GM10847 (cell line): ENCODE results near the gene PLEKHG4B.

ENCODE experiments used
- POLR2A ChIP-seq: IDR thresholded peaks from 2 replicates; pipeline ENCODE4 v1.6.1; 2011; ENCODE audit not compliant: insufficient read length; ENCODE audit errors: extremely low read depth

PLEKHG4B gene

GRCh38 chr5:181160-181559 is 89.2 kb downstream of the PLEKHG4B start:
- TF ChIP-seq POLR2A, result no peak

- no peak for TF ChIP-seq POLR2A
Observed at GRCh38 chr5:181566-181965, 89.6 kb downstream of the PLEKHG4B start.

- no peak for TF ChIP-seq POLR2A
Observed at GRCh38 chr5:182126-182525, 90.2 kb downstream of the PLEKHG4B start.

GRCh38 chr5:184471-184870 is 92.5 kb downstream of the PLEKHG4B start:
- no peak for TF ChIP-seq POLR2A

GRCh38 chr5:185095-186070 is 93.4 kb downstream of the PLEKHG4B start:
- TF ChIP-seq POLR2A, result no peak

- TF ChIP-seq POLR2A, result no peak
Observed at GRCh38 chr5:186091-187041, 94.4 kb downstream of the PLEKHG4B start.

GRCh38 chr5:187042-187431 is 95.1 kb downstream of the PLEKHG4B start:
- TF ChIP-seq POLR2A, result no peak

GRCh38 chr5:187617-188451 is 95.9 kb downstream of the PLEKHG4B start:
- TF ChIP-seq POLR2A, result no peak

GRCh38 chr5:188488-189481 is 96.8 kb downstream of the PLEKHG4B start:
- TF ChIP-seq POLR2A, result no peak

GRCh38 chr5:189486-189885 is 97.5 kb downstream of the PLEKHG4B start:
- no peak for TF ChIP-seq POLR2A

- TF ChIP-seq POLR2A, result no peak
Observed at GRCh38 chr5:189976-190365, 98.0 kb downstream of the PLEKHG4B start.

- no peak for TF ChIP-seq POLR2A
Observed at GRCh38 chr5:190366-191035, 98.5 kb downstream of the PLEKHG4B start.

- no peak for TF ChIP-seq POLR2A
Observed at GRCh38 chr5:191036-191948, 99.3 kb downstream of the PLEKHG4B start, which contains the start of gene LRRC14B. Gene LRRC14B, plus strand, starts transcription at chr5:191495. Its CDS starts 44 bp downstream, at chr5:191539.
